Stimulated activated CD8-positive, alpha-beta memory T cell treated with anti-CD3 and anti-CD28 coated beads, Interleukin-2, amount 100 ng/mL, for 1 hour (primary cell): ENCODE measurements around the gene SNCA.

Experiments
- DNase-seq, 2 donors: peaks; one replicate each; pipeline ENCODE4 v3.0.0-alpha.2; 2020; ENCODE audit warnings: low read depth in 2 of 2

SNCA gene

GRCh38 chr4:89814362-89814761 lies 22.6 kb downstream of the SNCA start:
- no peak for DNase-seq

DNA sequence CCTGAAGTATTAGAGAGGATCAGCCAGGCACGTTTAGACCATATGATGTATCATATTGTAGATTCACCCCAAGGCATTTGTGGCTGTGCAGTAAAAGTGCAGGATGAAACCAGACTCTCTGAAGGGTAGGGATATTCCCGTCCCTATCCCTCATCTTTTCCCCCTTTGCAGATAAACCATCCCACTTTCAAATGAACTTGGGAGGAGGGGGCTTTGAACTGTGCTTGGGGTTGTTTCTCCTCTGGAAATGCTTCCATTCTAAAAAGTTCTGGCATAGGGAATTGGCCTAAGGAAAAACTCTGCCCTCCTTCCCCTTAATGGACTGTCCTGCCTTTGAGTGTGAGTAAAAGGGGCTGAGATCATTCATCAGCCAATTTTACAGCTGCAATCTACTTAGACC lies 23.8 kb downstream of the SNCA start:
- no peak for DNase-seq

GRCh38 chr4:89807441-89808140 lies 29.4 kb downstream of the SNCA start:
- no peak for DNase-seq

DNA sequence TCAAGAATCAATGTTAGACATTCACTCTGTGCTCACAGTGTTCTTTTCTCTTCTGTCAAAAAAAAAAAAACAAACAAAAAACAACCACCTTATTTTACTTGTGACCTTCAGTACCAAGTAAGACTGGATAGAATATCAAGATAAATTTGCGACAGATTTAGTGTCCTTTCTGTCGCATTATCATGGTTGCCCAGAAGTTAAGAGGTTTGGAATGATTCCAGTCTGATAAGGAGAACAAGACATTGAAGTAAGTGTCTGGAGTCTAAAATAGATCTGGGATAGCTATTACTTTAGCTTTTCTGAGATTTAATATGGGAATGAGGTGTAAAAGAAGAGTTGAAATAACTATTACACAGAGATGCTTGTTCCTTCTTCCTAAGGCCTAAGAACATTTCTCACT lies 31.7 kb downstream of the SNCA start:
- DNase-seq, result no peak

- DNase-seq, result no peak
Measured at GRCh38 chr4:89803915-89804314, 33.0 kb downstream of the SNCA start.

DNA sequence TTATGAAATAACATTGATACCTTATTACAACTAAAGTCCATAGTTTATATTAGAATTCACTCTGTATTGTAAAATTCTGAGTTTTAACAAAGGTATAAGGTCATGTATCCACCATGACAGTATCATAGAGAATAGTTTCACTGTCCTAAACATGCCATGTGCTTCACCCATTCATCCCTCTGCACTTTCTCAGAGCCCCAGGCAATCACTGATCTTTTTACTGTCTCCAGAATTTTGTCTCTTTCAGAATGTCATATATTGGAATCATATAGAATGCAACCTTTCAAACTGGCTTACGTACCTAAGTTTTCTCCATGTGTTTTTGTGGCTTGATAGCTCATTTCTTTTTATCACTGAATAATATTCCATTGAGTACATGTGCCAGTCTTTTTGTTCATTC lies 33.9 kb downstream of the SNCA start:
- no peak for DNase-seq

DNA sequence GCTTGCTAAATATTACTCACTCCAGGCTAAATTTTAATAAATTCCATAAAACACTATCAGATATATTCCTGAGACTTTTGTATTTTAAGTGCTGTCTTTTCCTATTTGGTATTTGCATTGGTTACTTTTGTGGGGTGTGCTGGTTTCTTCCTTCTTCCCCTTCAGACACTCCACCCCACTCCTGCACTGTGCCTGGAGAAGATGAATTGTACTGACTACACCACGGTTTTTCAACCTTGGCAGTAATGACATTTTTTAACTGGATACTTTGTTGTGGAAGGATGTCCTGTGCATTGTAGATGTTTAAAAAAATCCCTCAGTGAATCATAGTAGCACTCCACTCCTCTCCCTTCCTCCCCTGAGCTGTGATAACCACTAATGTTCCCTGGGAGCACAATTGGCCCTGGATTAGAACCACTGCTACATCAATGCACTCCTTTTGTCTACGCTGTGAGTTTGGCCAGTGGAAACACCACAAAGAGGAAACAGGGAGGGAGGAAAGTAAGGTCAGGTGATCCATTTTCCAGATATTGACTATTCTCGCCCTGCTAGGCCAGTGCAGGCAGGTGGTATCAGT lies 36.3 kb downstream of the SNCA start:
- DNase-seq, result no peak

DNA sequence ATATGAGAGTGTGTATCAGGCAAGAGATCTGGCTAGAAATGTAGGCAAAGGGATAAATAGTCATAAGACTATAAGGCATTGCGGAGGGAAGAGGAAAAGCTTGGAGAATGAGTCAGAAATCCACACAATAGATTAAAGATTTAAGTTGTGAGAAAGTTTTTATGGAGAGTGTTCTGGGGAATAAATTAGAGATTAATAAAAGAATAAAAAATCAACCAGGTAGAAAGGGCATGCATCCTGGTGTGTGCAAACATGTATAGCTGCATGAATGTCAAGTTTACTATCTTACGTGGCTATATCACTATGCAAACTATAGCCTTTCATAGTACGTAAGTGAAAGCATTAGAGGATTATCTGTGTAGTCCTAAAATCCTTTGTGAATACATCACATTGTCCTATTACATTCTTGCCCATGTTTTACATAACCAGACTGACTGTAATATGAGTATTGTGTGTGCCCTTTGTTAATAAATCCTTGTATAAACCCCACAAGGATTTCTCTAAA lies 36.9 kb downstream of the SNCA start:
- DNase-seq, result no peak

DNA sequence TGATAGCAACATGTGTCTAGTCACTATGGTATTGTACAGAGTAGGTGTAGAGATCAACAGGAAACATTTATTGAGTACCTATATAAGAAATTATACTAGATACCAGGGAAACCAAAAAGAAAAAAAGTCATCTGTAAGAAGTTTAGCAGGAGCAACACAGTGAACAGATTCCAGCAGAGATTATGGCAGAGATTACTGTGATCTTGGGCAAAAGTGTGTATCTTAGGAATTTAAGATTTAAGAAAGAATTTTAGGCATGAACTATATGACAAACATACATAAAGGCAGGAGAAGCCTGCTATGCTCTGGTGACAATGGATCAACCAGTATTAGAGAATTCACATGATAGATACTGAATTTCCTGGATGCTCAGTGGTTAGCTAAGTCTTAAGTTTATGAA lies 37.9 kb downstream of the SNCA start:
- DNase-seq, result no peak

- DNase-seq, result no peak
Measured at GRCh38 chr4:89797117-89797516, 39.8 kb downstream of the SNCA start.

- no peak for DNase-seq
Measured at GRCh38 chr4:89788206-89789072, 48.5 kb downstream of the SNCA start.

- DNase-seq, result no peak
Measured at GRCh38 chr4:89784686-89785231, 52.2 kb downstream of the SNCA start.

- no peak for DNase-seq
Measured at GRCh38 chr4:89781321-89781720, 55.6 kb downstream of the SNCA start.

GRCh38 chr4:89773805-89774204 lies 63.2 kb downstream of the SNCA start:
- no peak for DNase-seq

DNA sequence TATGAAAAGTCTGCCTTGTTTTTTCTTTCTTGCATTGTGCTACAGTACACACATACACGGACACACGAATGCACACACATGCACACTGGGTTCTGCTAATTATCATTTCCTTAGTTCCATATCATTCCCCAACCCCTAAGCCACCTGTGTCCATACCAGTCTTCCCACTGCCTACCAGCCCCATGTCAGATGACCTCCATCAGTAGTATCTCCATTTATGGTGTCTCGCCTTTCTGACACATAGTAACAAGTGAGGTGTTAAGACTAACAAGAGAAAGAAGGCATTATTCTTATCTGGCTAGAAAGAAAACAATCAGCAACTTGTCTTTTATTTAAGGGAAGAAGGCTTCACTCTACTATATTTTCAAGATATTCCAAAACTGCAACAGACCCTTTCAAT lies 67.1 kb downstream of the SNCA start:
- DNase-seq, result no peak

- DNase-seq, result no peak
Measured at GRCh38 chr4:89767924-89768323, 69.0 kb downstream of the SNCA start.

GRCh38 chr4:89765966-89766365 lies 71.0 kb downstream of the SNCA start:
- DNase-seq, result no peak

DNA sequence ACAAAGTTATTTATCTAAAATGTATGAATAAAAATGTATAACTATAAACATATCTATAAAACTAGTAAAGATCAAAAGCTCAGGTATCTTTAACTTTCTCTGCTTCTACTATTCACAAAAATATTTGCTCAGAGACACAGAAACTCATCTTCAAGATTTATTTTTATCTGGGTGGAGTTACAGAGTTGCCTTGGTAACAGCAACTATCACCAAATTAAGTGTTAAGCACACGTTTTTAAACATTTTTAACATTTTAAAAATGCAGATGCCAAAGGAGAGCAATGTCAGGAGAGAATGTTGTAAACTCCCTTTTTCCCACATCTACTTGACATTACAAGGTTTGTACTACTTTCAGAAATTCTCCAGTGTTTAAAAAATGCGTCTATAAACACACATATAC lies 71.4 kb downstream of the SNCA start:
- no peak for DNase-seq

DNA sequence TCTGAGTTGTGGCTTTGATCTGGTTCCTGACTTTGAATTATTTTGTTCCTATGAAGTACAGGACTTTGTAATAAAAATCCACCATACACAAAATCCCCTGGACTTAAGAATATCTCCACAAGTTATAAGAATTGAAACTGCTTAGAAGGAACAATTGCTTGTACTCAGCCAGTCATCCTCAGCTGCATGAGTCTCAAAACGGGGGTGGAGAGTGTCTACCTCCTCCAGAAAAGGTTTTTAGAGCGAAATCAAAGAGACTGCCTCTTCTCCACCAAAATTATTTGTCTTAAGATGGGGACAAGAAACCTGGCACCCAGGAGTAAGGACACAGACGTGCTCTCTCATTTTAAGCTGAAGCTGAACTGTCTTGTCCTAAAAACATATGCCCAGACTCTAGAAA lies 74.7 kb downstream of the SNCA start:
- DNase-seq, result no peak

GRCh38 chr4:89759426-89759825 lies 77.5 kb downstream of the SNCA start:
- no peak for DNase-seq

- no peak for DNase-seq
Measured at GRCh38 chr4:89757154-89757719, 79.7 kb downstream of the SNCA start.

- DNase-seq, result no peak
Measured at GRCh38 chr4:89755220-89755619, 81.7 kb downstream of the SNCA start.
